Stimulated activated CD4-positive, alpha-beta T cell treated with anti-CD3 and anti-CD28 coated beads, Interleukin-12 subunit alpha, Interleukin-12 subunit beta, amount 100 ng/mL, for 48 hours (primary cell): Measurements from ENCODE around the gene SOWAHB.
"Not testable (repeated sequence)": the region's sequence is repeated elsewhere in the genome, so short reads cannot be mapped to it uniquely, and the experiment has no call there.

Experiments used
- DNase-seq, 3 donors: peaks; one replicate each; pipeline ENCODE4 v3.0.0-alpha.2; 2020; ENCODE audit warnings: low read depth in 2 of 3, low spot score in 1 of 3

SOWAHB gene

GRCh38 chr4:76895619-76896018 lies 2.3 kb downstream of the SOWAHB start:
- DNase-seq = no peak

GRCh38 chr4:76894537-76895255 lies 3.2 kb downstream of the SOWAHB start:
- no peak for DNase-seq

GRCh38 chr4:76892601-76893000 lies 5.3 kb downstream of the SOWAHB start:
- DNase-seq = no peak

- DNase-seq = no peak
These were observed 5.9 kb downstream of the SOWAHB start for GRCh38 chr4:76892001-76892400.

GRCh38 chr4:76886848-76887441 lies 11.0 kb downstream of the SOWAHB start:
- DNase-seq = no peak

- DNase-seq = no peak
These were observed 11.7 kb downstream of the SOWAHB start for GRCh38 chr4:76886214-76886613.

- DNase-seq = no peak
These were observed 14.8 kb downstream of the SOWAHB start for GRCh38 chr4:76883147-76883546.

- DNase-seq = no peak
These were observed 15.3 kb downstream of the SOWAHB start for GRCh38 chr4:76882630-76883029.

GRCh38 chr4:76881375-76881774 lies 16.6 kb downstream of the SOWAHB start:
- DNase-seq = no peak

- no peak for DNase-seq
These were observed 18.1 kb downstream of the SOWAHB start for GRCh38 chr4:76879731-76880364.

GRCh38 chr4:76878641-76879165 lies 19.2 kb downstream of the SOWAHB start:
- not testable (repeated sequence) for DNase-seq

GRCh38 chr4:76874176-76874575 lies 23.8 kb downstream of the SOWAHB start:
- DNase-seq = no peak

- DNase-seq = no peak
These were observed 24.4 kb downstream of the SOWAHB start for GRCh38 chr4:76873495-76873894.

GRCh38 chr4:76872556-76872955 lies 25.4 kb downstream of the SOWAHB start:
- no peak for DNase-seq

GRCh38 chr4:76868780-76869179 lies 29.2 kb downstream of the SOWAHB start:
- DNase-seq = not testable (repeated sequence)

GRCh38 chr4:76867880-76868655 lies 29.9 kb downstream of the SOWAHB start:
- no peak for DNase-seq

GRCh38 chr4:76867377-76867776 lies 30.6 kb downstream of the SOWAHB start:
- DNase-seq = no peak

- no peak for DNase-seq
These were observed 31.3 kb downstream of the SOWAHB start for GRCh38 chr4:76866641-76867040.

- no peak for DNase-seq
These were observed 39.6 kb downstream of the SOWAHB start for GRCh38 chr4:76858319-76858718.

GRCh38 chr4:76857074-76857409 lies 40.9 kb downstream of the SOWAHB start:
- DNase-seq = no peak

GRCh38 chr4:76856243-76857073 lies 41.5 kb downstream of the SOWAHB start:
- no peak for DNase-seq
